GM18951 (cell line): ENCODE measurements around the gene ELMOD2.
"Not testable (repeated sequence)": the region's sequence is repeated elsewhere in the genome, so short reads cannot be mapped to it uniquely, and the experiment has no call there.

Source experiments
- POLR2A ChIP-seq: IDR thresholded peaks from 4 replicates; pipeline ENCODE4 v1.6.1; 2011; ENCODE audit warnings: mild to moderate bottlenecking; ENCODE audit not compliant: insufficient read length, insufficient read depth; ENCODE audit errors: extremely low read depth
- in situ Hi-C: fragments of 300-500 bp; cut with MboI; formaldehyde crosslinking; loops from one replicate; pipeline ENCODE4 v1.12.0; 2022; ENCODE audit warnings: low sequenced_read_pairs, mixed read lengths, inconsistent platforms; ENCODE audit not compliant: unreplicated experiment

Gene ELMOD2, protein sequence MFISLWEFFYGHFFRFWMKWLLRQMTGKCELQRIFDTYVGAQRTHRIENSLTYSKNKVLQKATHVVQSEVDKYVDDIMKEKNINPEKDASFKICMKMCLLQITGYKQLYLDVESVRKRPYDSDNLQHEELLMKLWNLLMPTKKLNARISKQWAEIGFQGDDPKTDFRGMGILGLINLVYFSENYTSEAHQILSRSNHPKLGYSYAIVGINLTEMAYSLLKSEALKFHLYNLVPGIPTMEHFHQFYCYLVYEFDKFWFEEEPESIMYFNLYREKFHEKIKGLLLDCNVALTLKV

DNA sequence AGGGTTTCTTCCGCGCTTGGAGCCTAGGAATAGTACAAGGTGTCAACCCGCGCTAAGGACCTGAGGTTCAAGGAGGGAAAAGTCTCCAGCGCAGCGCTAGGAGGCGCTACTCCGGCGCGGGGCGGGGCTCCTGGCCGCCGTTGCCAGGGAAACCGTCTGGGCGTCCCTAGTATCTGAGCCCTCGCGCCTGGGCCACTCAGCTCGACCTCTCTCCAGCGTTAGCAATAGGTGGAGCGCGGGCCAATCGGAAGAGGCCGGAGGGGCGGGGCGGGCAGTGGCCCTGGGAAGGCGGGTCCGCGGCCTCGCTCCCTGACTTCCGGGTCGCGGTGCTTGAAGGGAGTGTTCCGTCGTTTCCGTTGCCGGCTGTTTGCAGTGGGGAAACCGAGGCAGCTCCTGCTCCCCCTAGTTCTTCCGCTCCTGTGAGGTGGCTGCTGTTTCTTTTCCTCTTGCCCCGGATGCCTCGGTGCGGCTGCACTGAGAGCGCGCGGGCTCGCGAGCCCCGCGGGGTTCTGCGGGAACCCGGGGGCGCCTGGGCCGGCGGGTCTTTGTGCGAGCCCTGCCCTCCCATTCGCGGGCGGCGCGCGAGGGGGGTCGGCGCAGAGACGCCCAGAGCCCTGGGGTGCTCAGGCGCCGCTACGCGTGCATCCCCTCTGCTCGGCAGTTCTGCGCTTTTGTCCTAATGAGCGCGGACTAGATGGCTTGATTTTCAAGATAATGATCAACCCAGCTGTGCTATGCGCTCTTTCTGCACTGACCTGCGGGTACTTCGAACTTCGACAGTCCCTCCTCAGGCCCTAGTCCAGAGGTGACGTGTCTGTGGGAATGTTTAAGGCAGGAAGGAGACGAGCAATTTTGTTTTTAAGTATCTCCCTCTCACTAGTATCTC is at the start of gene ELMOD2:
TSS of gene ELMOD2 (plus strand) at position 312 of the 886 bp plus-strand sequence. CDS start 1,261 bp downstream, outside the sequence.
- TF ChIP-seq POLR2A, result peak; percentile 89
- in situ Hi-C loops, result no loop called here

- TF ChIP-seq POLR2A, result no peak
- in situ Hi-C loops, result no loop called here
Measured at GRCh38 chr4:140483445-140483844, 40.5 kb upstream of the ELMOD2 start.

DNA sequence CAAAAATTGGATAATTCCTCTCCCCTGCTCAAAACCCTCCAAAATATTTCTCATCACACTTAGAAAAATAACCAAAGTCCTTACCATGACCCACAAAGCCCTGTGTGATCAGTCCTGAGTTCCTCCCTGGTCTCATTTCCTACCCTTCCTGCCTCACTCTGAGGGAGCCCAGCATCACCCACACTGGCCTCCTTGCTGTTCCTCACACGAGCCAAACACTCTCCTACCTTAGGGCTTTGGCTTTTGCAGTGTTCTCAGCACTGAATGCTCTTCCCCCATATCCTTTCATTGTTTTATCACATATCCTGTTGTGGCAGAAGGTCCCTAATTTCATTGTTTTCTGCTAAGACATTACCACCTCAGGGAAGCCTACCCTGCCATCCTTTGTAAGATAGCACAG is 38.0 kb upstream of the ELMOD2 start:
- in situ Hi-C loops, result no loop called here
- TF ChIP-seq POLR2A, result no peak

DNA sequence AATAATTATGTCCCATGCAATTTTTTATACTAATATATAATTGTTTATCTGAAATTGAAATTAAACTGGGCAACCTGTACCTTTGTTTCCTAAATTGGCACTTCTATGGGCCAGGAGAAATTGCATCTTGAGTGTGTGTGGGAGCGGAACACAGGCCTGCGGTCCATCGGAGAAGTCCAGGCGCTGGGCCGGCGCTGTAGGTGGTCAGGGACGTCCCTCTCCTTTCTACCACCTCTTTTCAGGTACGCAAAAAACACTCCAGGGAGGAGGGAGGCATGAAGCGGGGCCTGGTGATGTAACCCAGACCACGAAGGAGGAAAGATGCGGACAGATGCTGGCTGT is 26.6 kb upstream of the ELMOD2 start:
- no peak for TF ChIP-seq POLR2A
- in situ Hi-C loops, result no loop called here

- in situ Hi-C loops, result no loop called here
- no peak for TF ChIP-seq POLR2A
Measured at GRCh38 chr4:140497747-140498636, 26.0 kb upstream of the ELMOD2 start, which contains the start of gene MGAT4D. MGAT4D (minus strand) TSS chr4:140498293; CDS start chr4:140498222, 71 bp downstream.

- TF ChIP-seq POLR2A, result no peak
- in situ Hi-C loops, result no loop called here
Measured at GRCh38 chr4:140499391-140499790, 24.6 kb upstream of the ELMOD2 start.

- in situ Hi-C loops, result no loop called here
- TF ChIP-seq POLR2A, result no peak
Measured at GRCh38 chr4:140504261-140504660, 19.7 kb upstream of the ELMOD2 start.

DNA sequence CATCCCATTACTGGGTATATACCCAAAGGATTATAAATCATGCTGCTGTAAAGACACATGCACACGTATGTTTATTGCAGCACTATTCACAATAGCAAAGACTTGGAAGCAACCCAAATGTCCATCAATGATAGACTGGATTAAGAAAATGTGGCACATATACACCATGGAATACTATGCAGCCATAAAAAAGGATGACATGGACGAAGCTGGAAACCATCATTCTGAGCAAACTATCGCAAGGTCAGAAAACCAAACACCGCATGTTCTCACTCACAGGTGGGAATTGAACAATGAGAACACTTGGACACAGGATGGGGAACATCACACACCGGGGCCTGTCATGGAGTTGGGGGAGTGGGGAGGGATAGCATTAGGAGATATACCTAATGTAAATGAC is 10.2 kb upstream of the ELMOD2 start:
- in situ Hi-C loops, result not testable (repeated sequence)

DNA sequence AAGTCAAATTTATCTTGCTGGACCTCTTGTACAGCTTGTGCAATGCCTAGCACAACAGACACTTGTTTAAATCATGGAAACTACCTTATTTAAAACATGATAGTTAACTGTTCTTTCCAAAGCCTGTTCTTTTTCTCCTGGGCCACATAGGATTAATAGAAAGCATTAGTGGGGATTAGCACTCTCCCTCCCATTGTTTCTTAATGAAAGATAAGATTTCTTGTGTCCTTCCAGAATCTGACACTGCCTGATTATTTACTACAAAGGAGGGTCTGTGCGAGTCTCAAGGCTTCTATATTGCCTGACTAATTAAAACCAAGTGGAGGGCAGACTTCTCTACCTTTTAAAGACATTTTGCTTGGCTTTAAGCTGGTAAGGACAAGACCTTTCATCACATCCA is 8.5 kb upstream of the ELMOD2 start:
- no peak for TF ChIP-seq POLR2A
- in situ Hi-C loops, result no loop called here

DNA sequence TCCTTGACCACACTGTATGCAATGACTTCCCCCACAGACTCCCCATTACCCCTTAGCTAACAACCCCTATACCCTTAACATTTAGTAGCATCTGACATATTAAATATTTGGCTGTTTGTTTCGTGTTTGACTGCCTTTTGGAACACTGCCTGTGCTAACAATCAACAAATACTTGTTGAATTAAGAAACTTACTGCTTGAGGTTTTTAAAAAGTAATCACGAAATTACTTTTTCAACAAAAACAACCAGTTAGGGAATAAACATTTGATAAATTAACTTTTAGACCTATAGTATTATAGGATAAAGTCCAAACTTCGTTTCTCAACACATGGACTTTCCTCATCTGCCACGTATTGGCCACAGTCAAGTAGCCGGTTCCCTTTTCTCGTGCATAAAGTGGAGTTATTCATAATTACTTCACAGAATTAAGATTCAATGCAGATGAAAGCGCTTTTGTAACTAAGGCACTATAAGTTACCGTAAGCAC is 555 bp upstream of the ELMOD2 start:
- no peak for TF ChIP-seq POLR2A
- in situ Hi-C loops, result no loop called here

GRCh38 chr4:140529434-140529833 is 5.5 kb downstream of the ELMOD2 start:
- no peak for TF ChIP-seq POLR2A
- in situ Hi-C loops, result no loop called here

- TF ChIP-seq POLR2A, result no peak
- in situ Hi-C loops, result no loop called here
Measured at GRCh38 chr4:140533951-140534480, 10.0 kb downstream of the ELMOD2 start.
